GM18873 (cell line): ENCODE measurements around the gene MAP4K3.
A peak's percentile ranks its signal among the peaks of the same experiment; 100 is the strongest.
"Not testable (repeated sequence)": the region's sequence is repeated elsewhere in the genome, so short reads cannot be mapped to it uniquely, and the experiment has no call there.

ENCODE experiments used
- ATAC-seq: cut with Tn5 transposase; IDR thresholded peaks from one replicate; pipeline ENCODE4 v1.9.1; 2021; ENCODE audit warnings: mild to moderate bottlenecking, moderate library complexity, moderate number of reproducible peaks; ENCODE audit not compliant: unreplicated experiment, low FRiP score

The MAP4K3 gene

GRCh38 chr2:39411181-39411944 is 25.7 kb downstream of the MAP4K3 start:
- ATAC-seq, result no peak

GRCh38 chr2:39409697-39410389 is 27.2 kb downstream of the MAP4K3 start:
- ATAC-seq, result no peak

GRCh38 chr2:39408351-39409136 is 28.5 kb downstream of the MAP4K3 start:
- ATAC-seq, result no peak

GRCh38 chr2:39407516-39408296 is 29.4 kb downstream of the MAP4K3 start:
- no peak for ATAC-seq

GRCh38 chr2:39405364-39405763 is 31.7 kb downstream of the MAP4K3 start:
- ATAC-seq, result no peak

- no peak for ATAC-seq
Observed at GRCh38 chr2:39403311-39403710, 33.8 kb downstream of the MAP4K3 start.

GRCh38 chr2:39401319-39401718 is 35.8 kb downstream of the MAP4K3 start:
- ATAC-seq, result no peak

- no peak for ATAC-seq
Observed at GRCh38 chr2:39399570-39399969, 37.5 kb downstream of the MAP4K3 start.

GRCh38 chr2:39395313-39395712 is 41.8 kb downstream of the MAP4K3 start:
- no peak for ATAC-seq

- ATAC-seq, result no peak
Observed at GRCh38 chr2:39394516-39394961, 42.5 kb downstream of the MAP4K3 start.

GRCh38 chr2:39392672-39393071 is 44.4 kb downstream of the MAP4K3 start:
- ATAC-seq, result no peak

- ATAC-seq, result no peak
Observed at GRCh38 chr2:39390216-39390615, 46.9 kb downstream of the MAP4K3 start.

GRCh38 chr2:39386064-39386463 is 51.0 kb downstream of the MAP4K3 start:
- ATAC-seq, result no peak

GRCh38 chr2:39385172-39385571 is 51.9 kb downstream of the MAP4K3 start:
- no peak for ATAC-seq

- not testable (repeated sequence) for ATAC-seq
Observed at GRCh38 chr2:39384071-39384470, 53.0 kb downstream of the MAP4K3 start.

GRCh38 chr2:39383146-39383545 is 53.9 kb downstream of the MAP4K3 start:
- no peak for ATAC-seq

- no peak for ATAC-seq
Observed at GRCh38 chr2:39381653-39382052, 55.4 kb downstream of the MAP4K3 start.

GRCh38 chr2:39380525-39381150 is 56.4 kb downstream of the MAP4K3 start:
- no peak for ATAC-seq

- peak; percentile 69 for ATAC-seq
Observed at GRCh38 chr2:39379643-39380524, 57.2 kb downstream of the MAP4K3 start.
